CD14-positive monocyte (primary cell): ENCODE data around the gene D2HGDH. TPM values are rescaled to one million over a fixed set of nuclear protein-coding genes. Genes with fewer than 3 reads are reported as not detected.

Experiments
- DNase-seq, 3 donors: peaks; one replicate each; pipeline ENCODE4 v3.0.0-alpha.2; 2011 to 2022
- H2AFZ ChIP-seq: 2 replicates; pipeline ENCODE4 v1.6.0; 2012; ENCODE audit warnings: mild to moderate bottlenecking, low read depth, low read length, inconsistent platforms; ENCODE audit not compliant: insufficient read depth, poor library complexity, severe bottlenecking
- H3K27ac ChIP-seq, 2 donors: 1 replicate in 1 of 2; 2 replicates in 1 of 2; pipeline ENCODE4 v1.5.1; 2012 to 2013; ENCODE audit warnings: low read length in 2 of 2, control low read depth in 1 of 2, inconsistent platforms in 1 of 2, low read depth in 1 of 2, mild to moderate bottlenecking in 1 of 2
- H3K27me3 ChIP-seq, 2 donors: one replicate each; pipeline versions ENCODE4 v1.6.0 to v1.6.1; 2011 to 2013; ENCODE audit warnings: low read length in 2 of 2; ENCODE audit not compliant: control insufficient read depth in 2 of 2, insufficient read depth in 2 of 2
- H3K36me3 ChIP-seq, 2 donors: replicated peaks in 1 of 2; 1 replicate in 1 of 2; 2 replicates in 1 of 2; pipeline versions ENCODE4 v1.5.1 to v1.6.1; 2012 to 2013; ENCODE audit warnings: low read length in 2 of 2, control low read depth in 1 of 2, inconsistent platforms in 1 of 2, mild to moderate bottlenecking in 1 of 2; ENCODE audit not compliant: insufficient read depth in 2 of 2, control insufficient read depth in 1 of 2
- H3K4me1 ChIP-seq, 2 donors: 1 replicate in 1 of 2; 2 replicates in 1 of 2; pipeline versions ENCODE4 v1.5.1 to v1.6.1; 2012 to 2013; ENCODE audit warnings: low read length in 2 of 2, control low read depth in 1 of 2, inconsistent platforms in 1 of 2, mild to moderate bottlenecking in 1 of 2, moderate library complexity in 1 of 2; ENCODE audit not compliant: insufficient read depth in 2 of 2, control insufficient read depth in 1 of 2
- H3K4me2 ChIP-seq: replicated peaks from 2 replicates; pipeline ENCODE3; 2012; ENCODE audit warnings: low read length, moderate library complexity, mild to moderate bottlenecking; ENCODE audit not compliant: poor library complexity, severe bottlenecking; ENCODE audit errors: extremely low read depth
- H3K4me3 ChIP-seq, 3 experiments: fragments of 200-600 bp in 1 of 3; sonication (generic) in 1 of 3; replicated peaks in 1 of 3; 1 replicate in 2 of 3; 2 replicates in 1 of 3; pipeline ENCODE4 v1.5.1; 2011 to 2013; ENCODE audit warnings: low read length in 3 of 3, mild to moderate bottlenecking in 3 of 3, control low read depth in 2 of 3, low read depth in 2 of 3, inconsistent platforms in 1 of 3, moderate library complexity in 1 of 3
- H3K79me2 ChIP-seq: 2 replicates; pipeline ENCODE4 v1.6.0; 2012; ENCODE audit warnings: mild to moderate bottlenecking, control low read depth, inconsistent platforms, low read length, moderate library complexity; ENCODE audit not compliant: insufficient read depth
- H3K9ac ChIP-seq: 2 replicates; pipeline ENCODE4 v1.6.0; 2017; ENCODE audit warnings: low read length, mild to moderate bottlenecking; ENCODE audit not compliant: insufficient read depth, poor library complexity, severe bottlenecking
- H3K9me3 ChIP-seq, 2 donors: replicated peaks in 1 of 2; 1 replicate in 1 of 2; 2 replicates in 1 of 2; pipeline versions ENCODE4 v1.5.1 to v1.6.1; 2012 to 2013; ENCODE audit warnings: low read length in 2 of 2, control low read depth in 1 of 2; ENCODE audit not compliant: control insufficient read depth in 1 of 2, insufficient read depth in 1 of 2
- H4K20me1 ChIP-seq: 2 replicates; pipeline ENCODE4 v1.6.0; 2012; ENCODE audit warnings: mild to moderate bottlenecking, low read length, control low read depth, moderate library complexity; ENCODE audit not compliant: insufficient read depth
- H3K27ac Mint-ChIP-seq, 7 donors: one replicate each; pipeline ENCODE4 v1.8.0; 2020; ENCODE audit warnings: mild to moderate bottlenecking in 7 of 7, mixed read lengths in 7 of 7, moderate library complexity in 6 of 7, inconsistent platforms in 2 of 7
- H3K27me3 Mint-ChIP-seq, 3 donors: one replicate each; pipeline ENCODE4 v1.8.0; 2021 to 2022; ENCODE audit warnings: low read depth in 3 of 3, mild to moderate bottlenecking in 3 of 3, mixed read lengths in 3 of 3, moderate library complexity in 3 of 3, inconsistent platforms in 1 of 3
- H3K36me3 Mint-ChIP-seq, 2 donors: one replicate each; pipeline ENCODE4 v1.8.0; 2020; ENCODE audit warnings: mixed read lengths in 2 of 2, inconsistent platforms in 1 of 2, mild to moderate bottlenecking in 1 of 2
- H3K4me1 Mint-ChIP-seq: one replicate; pipeline ENCODE4 v1.8.0; 2020; ENCODE audit warnings: mild to moderate bottlenecking, mixed read lengths
- H3K4me3 Mint-ChIP-seq, 2 donors: one replicate each; pipeline ENCODE4 v1.8.0; 2020; ENCODE audit warnings: mild to moderate bottlenecking in 2 of 2, mixed read lengths in 2 of 2, moderate library complexity in 1 of 2
- H3K9me3 Mint-ChIP-seq, 7 donors: one replicate each; pipeline ENCODE4 v1.8.0; 2020 to 2022; ENCODE audit warnings: mixed read lengths in 7 of 7, mild to moderate bottlenecking in 6 of 7, moderate library complexity in 6 of 7, inconsistent platforms in 2 of 7
- WGBS: methylation state at CpG from one replicate; pipeline ENCODE4 v1.1.5; 2013; ENCODE audit warnings: missing lambda C conversion rate; ENCODE audit not compliant: insufficient coverage; 5-methylcytosine and 5-hydroxymethylcytosine counted together
- intact Hi-C, 2 donors: fragments of 100-400 bp; cut with micrococcal nuclease; formaldehyde crosslinking; loops; one replicate each; pipeline versions ENCODE4 v1.15.0 to v1.15.1; 2023
- polyA plus RNA-seq, 3 donors: library from polyadenylated mRNA; depleted of rRNA in 1 of 3; unstranded in 2 of 3; stranded (reverse) in 1 of 3; fragments of 300-500 nt in 2 of 3; fragments of >200 nt in 1 of 3; fragmentation: Illumina TruSeq in 2 of 3; gene quantifications; 1 replicate in 2 of 3; 2 replicates in 1 of 3; pipeline ENCODE4 v1.2.3, GENCODE V29; 2012 to 2021
- TF ChIP-seq, protein P1 (sequence below): fragments of 200-600 bp; IDR thresholded peaks from one replicate; pipeline ENCODE4 v1.8.0; 2022; ENCODE audit warnings: antibody characterized with exemption, mild to moderate bottlenecking

The D2HGDH gene
- polyA plus RNA-seq, 3 donors: 1.0 to 57.1 (median 1.1) TPM

DNA sequence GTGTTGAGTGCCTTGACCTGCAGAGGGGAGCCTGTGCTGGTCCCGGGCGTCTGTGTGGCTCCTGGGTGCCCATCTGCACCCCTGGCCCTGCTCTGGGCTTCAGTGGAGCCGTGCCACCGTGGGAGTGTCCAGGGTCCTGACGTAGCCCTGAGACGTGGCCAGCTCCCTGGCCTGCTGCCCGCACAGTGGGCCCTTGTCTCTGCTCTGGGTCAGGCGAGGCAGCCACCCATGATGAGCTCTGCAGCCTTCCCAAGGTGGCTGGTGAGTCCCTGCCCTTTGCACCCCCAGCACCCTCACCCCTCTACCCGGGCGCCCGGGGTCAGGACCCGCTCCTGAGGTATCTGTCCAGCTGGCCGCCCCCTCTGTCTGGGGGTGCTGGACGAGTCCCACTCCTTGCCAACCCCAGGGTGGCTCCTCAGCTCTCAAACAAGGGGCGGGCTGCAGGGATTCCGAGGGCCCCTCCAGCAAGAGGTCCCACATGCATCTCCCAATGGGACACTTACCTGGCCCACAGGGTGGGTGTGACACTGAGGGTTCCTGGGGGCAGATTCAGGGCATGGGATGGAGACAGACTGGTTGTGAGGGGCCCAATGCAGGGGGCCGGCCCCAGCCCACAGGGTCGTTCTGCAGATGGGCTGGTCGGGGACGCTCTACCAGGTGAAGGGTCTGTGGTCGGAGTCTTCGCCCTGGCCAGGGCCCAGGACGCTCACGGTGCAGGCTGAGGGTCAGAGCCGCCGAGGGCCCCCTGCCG, 76.9 kb downstream of the D2HGDH start:
- Histone ChIP-seq H3K9me3 (no peaks in the 10 kb centered on the region), H3K27me3 (no peaks in the 10 kb centered on the region), H3K27ac (no peak overlapping the region), H4K20me1 (no peaks in the 10 kb centered on the region), H3K4me1 (no peaks in the 10 kb centered on the region), H3K36me3 (no peaks in the 10 kb centered on the region), H3K4me3 (no peak overlapping the region), H3K9ac (no peak overlapping the region), H3K4me2 (no peak overlapping the region), H2AFZ (no peak overlapping the region), H3K79me2 (no peaks in the 10 kb centered on the region)
- intact Hi-C loops: no loop called here
- Mint-ChIP-seq H3K27ac (no peak overlapping the region), H3K9me3 (peaks cover 0 to 2% (median 0%) of the 10 kb centered on the region in 7 donors), H3K27me3 (peaks cover 4 to 10% (median 9%) of the 10 kb centered on the region in 3 donors), H3K4me1 (peaks cover 2% of the 10 kb centered on the region), H3K4me3 (no peak overlapping the region), H3K36me3 (no peaks in the 10 kb centered on the region)
- TF ChIP-seq, protein P1, sequence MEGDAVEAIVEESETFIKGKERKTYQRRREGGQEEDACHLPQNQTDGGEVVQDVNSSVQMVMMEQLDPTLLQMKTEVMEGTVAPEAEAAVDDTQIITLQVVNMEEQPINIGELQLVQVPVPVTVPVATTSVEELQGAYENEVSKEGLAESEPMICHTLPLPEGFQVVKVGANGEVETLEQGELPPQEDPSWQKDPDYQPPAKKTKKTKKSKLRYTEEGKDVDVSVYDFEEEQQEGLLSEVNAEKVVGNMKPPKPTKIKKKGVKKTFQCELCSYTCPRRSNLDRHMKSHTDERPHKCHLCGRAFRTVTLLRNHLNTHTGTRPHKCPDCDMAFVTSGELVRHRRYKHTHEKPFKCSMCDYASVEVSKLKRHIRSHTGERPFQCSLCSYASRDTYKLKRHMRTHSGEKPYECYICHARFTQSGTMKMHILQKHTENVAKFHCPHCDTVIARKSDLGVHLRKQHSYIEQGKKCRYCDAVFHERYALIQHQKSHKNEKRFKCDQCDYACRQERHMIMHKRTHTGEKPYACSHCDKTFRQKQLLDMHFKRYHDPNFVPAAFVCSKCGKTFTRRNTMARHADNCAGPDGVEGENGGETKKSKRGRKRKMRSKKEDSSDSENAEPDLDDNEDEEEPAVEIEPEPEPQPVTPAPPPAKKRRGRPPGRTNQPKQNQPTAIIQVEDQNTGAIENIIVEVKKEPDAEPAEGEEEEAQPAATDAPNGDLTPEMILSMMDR: no peak
- WGBS: 95% methylated on average over 22 of the region's 27 CpGs
- no peak for DNase-seq

DNA sequence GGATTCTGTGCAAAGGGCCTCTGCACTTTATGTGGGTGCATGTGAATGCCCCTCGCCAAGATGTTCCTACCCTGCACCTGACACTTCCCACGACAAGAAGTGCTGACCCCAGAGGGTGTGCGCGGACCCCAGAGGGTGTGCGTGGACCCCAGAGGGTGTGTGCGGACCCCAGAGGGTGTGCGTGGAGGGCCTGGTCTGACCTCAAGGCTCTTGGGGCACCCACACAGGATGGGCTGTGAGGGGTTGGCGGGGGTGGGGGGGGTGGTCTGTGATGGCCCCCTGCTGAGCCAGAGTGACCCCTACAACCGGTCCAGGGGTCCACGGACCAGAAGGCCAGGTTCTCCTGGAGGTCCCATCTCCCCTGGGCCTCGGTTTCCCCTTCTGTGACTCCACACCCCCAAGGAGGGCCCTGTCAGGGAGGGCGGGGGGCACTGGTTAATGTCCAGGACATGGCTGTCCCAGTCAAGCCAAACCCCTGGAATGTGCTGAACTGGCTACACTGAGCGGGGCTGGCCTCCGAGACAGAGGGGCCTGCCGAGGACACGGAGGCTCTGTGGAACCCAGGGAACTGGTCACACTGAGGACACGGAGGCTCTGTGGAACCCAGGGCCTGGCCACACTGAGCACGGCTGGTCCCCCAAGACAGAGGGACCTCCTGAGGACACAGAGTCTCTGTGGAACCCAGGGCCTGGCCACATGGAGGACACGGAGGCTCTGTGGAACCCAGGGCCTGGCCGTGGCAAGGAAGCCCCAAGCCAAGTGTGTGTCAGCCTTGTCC, 77.7 kb downstream of the D2HGDH start:
- TF ChIP-seq, protein P1: no peak
- peaks cover 2% of the 10 kb centered on the region for H3K4me1 Mint-ChIP-seq
- Histone ChIP-seq H3K27me3 (no peaks in the 10 kb centered on the region), H3K36me3 (no peaks in the 10 kb centered on the region), H3K9ac (no peak overlapping the region), H3K9me3 (no peaks in the 10 kb centered on the region), H3K27ac (no peak overlapping the region), H3K4me3 (no peak overlapping the region), H3K4me1 (peaks cover 1 to 5% of the 10 kb centered on the region in 2 donors), H2AFZ (no peak overlapping the region), H4K20me1 (no peaks in the 10 kb centered on the region), H3K79me2 (no peaks in the 10 kb centered on the region), H3K4me2 (no peak overlapping the region)
- intact Hi-C loops: no loop called here
- no peak overlapping the region for H3K4me3 Mint-ChIP-seq
- peaks cover 0 to 3% (median 0%) of the 10 kb centered on the region in 7 donors for H3K9me3 Mint-ChIP-seq
- peaks cover 4 to 12% (median 11%) of the 10 kb centered on the region in 3 donors for H3K27me3 Mint-ChIP-seq
- no peaks in the 10 kb centered on the region for H3K36me3 Mint-ChIP-seq
- WGBS: 87% methylated on average over 18 of the region's 20 CpGs
- H3K27ac Mint-ChIP-seq: no peak overlapping the region
- DNase-seq: no peak
